OCI-LY1 (cell line): ENCODE data around the gene CRIM1.

Source experiments
- H2AFZ ChIP-seq: fragments of 200-600 bp; sonication (generic), shearing (Covaris generic); 2 replicates; pipeline ENCODE4 v1.6.0; 2014; ENCODE audit warnings: antibody characterized with exemption, mild to moderate bottlenecking, low read length
- H3F3A ChIP-seq: fragments of 200-600 bp; sonication (generic), shearing (Covaris generic); 2 replicates; pipeline ENCODE4 v1.6.0; 2014; ENCODE audit warnings: mild to moderate bottlenecking, antibody characterized with exemption, low read length, moderate library complexity; ENCODE audit not compliant: insufficient read depth
- H3K27ac ChIP-seq: fragments of 200-600 bp; sonication (generic); 2 replicates; pipeline ENCODE4 v1.5.1; 2014; ENCODE audit warnings: low read length, mixed run types, mild to moderate bottlenecking, low read depth; ENCODE audit not compliant: poor library complexity, severe bottlenecking
- H3K27me3 ChIP-seq: fragments of 200-600 bp; sonication (generic); 2 replicates; pipeline ENCODE4 v1.6.0; 2014; ENCODE audit warnings: antibody characterized with exemption, mild to moderate bottlenecking, low read length, moderate library complexity; ENCODE audit not compliant: insufficient read depth
- H3K36me3 ChIP-seq: fragments of 200-600 bp; sonication (generic); 2 replicates; pipeline ENCODE4 v1.6.1; 2014; ENCODE audit warnings: mild to moderate bottlenecking, antibody characterized with exemption, low read length, moderate library complexity, mixed read lengths; ENCODE audit not compliant: insufficient read depth
- H3K4me1 ChIP-seq: fragments of 200-600 bp; sonication (generic); 2 replicates; pipeline ENCODE4 v1.5.1; 2014; ENCODE audit warnings: mild to moderate bottlenecking, low read length, moderate library complexity; ENCODE audit not compliant: insufficient read depth, severe bottlenecking
- H3K4me2 ChIP-seq: fragments of 200-600 bp; sonication (generic), shearing (Covaris generic); 2 replicates; pipeline ENCODE4 v1.6.1; 2014; ENCODE audit warnings: low read length
- H3K4me3 ChIP-seq: fragments of 200-600 bp; sonication (generic); 2 replicates; pipeline ENCODE4 v1.5.1; 2014; ENCODE audit warnings: low read length, low read depth, mild to moderate bottlenecking, mixed read lengths; ENCODE audit not compliant: poor library complexity, severe bottlenecking
- H3K79me2 ChIP-seq: fragments of 200-600 bp; shearing (Covaris generic); 2 replicates; pipeline ENCODE4 v1.6.1; 2016; ENCODE audit warnings: mixed run types, low read length, mixed read lengths; ENCODE audit not compliant: insufficient read depth
- H3K9ac ChIP-seq: fragments of 200-600 bp; sonication (generic), shearing (Covaris generic); 2 replicates; pipeline ENCODE4 v1.6.1; 2014; ENCODE audit warnings: mild to moderate bottlenecking, low read length, mixed read lengths
- H3K9me2 ChIP-seq: fragments of 200-600 bp; sonication (generic), shearing (Covaris generic); 2 replicates; pipeline ENCODE4 v1.6.1; 2014; ENCODE audit warnings: low read depth, mild to moderate bottlenecking, low read length, mixed read lengths
- H3K9me3 ChIP-seq: fragments of 200-600 bp; shearing (Covaris generic); 2 replicates; pipeline ENCODE4 v1.6.1; 2014; ENCODE audit warnings: low read length, mixed read lengths
- H4K20me1 ChIP-seq: fragments of 200-600 bp; sonication (generic), shearing (Covaris generic); 2 replicates; pipeline ENCODE4 v1.6.0; 2016; ENCODE audit warnings: mild to moderate bottlenecking, low read length; ENCODE audit not compliant: insufficient read depth
- CTCF ChIP-seq: fragments of 200-600 bp; sonication (generic), shearing (Covaris generic); IDR thresholded peaks from 2 replicates; pipeline ENCODE4 v1.5.1; 2017; ENCODE audit warnings: mild to moderate bottlenecking, antibody characterized with exemption, low read length, moderate library complexity, mixed read lengths
- EZH2 ChIP-seq: fragments of 200-600 bp; sonication (generic), shearing (Covaris generic); IDR thresholded peaks from 2 replicates; pipeline ENCODE4 v1.8.0; 2017; ENCODE audit warnings: borderline replicate concordance, mixed run types, mild to moderate bottlenecking, antibody characterized with exemption, low read length, moderate library complexity, mixed read lengths

The CRIM1 gene

DNA sequence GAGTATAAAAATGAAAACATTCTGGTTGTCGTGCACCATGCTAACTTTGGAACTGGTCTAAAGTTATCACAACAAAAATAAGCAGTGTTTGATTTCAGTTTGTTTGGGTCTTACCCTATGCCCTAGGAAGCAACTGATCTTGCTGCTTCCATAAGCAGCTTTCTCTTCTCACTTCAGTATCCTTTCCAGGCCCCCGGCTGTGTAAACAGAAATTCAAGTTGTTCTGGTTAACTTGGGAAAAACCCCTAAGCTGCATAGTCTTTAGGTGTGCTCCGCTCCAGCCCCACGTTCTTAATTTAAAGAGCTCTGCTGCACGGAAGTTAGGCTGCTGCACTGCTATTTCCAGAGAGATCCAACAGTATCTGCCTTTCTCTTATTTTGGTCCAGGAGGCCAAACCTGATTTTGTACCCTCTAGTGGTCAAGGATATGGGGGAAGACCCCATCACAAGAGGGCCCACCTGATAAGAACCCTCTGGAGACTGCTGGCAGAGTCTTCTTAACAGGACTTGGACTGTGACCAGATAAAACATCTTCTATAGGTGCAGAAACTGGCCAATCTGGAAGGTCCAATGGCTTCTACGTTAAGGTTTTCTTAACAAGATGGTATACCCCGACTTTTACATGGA lies 173.3 kb downstream of the CRIM1 start:
- TF ChIP-seq EZH2 (no peak), CTCF (no peak)
- Histone ChIP-seq H3K4me3 (no peak overlapping the region), H4K20me1 (no peaks in the 10 kb centered on the region), H2AFZ (no peak overlapping the region), H3K36me3 (no peaks in the 10 kb centered on the region), H3F3A (no peaks in the 10 kb centered on the region), H3K27ac (no peak overlapping the region), H3K79me2 (no peaks in the 10 kb centered on the region), H3K4me1 (no peaks in the 10 kb centered on the region), H3K9ac (no peak overlapping the region), H3K9me2 (no peaks in the 10 kb centered on the region), H3K27me3 (no peaks in the 10 kb centered on the region), H3K4me2 (no peak overlapping the region), H3K9me3 (no peaks in the 10 kb centered on the region)

DNA sequence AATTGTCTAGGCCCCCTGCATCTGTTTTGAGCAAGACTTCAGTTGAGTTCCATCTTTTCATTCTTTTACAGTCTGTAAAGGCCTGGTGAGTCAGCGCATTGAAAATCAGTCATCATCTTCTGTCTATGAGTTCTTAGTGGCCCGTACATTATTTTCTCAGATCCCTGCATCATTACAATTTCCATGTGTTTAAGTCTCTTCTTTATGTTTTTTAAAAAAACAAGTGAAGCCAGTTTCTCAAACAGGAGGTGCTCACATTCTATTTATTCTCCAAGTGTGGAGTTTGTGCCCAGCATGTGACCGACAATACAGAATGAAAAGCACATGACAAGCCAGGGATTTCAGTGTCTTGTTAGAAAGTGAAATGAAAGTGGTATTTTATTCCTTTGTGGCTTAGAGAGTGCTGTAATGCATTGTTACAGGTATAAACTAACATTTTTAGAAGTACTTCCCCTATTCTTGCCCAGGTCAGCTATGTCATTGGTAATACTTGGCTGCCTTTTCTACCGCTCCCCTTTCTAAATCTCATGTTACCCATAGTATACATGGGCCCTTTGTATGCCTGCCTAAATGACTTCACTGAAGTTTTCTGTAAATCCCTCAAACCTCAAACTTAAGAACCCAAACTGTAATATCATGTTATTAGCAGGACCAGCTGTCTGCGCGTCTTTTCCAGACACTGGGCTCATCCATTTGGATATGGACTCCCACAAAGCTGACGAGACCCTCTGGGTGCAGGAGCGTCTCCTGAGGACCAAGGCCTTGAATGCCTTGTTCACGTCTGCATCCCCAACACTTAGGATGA lies 174.8 kb downstream of the CRIM1 start:
- Histone ChIP-seq H3K27me3 (no peaks in the 10 kb centered on the region), H3K27ac (no peak overlapping the region), H3F3A (no peaks in the 10 kb centered on the region), H3K4me3 (no peak overlapping the region), H3K4me1 (no peaks in the 10 kb centered on the region), H2AFZ (no peak overlapping the region), H3K36me3 (no peaks in the 10 kb centered on the region), H4K20me1 (no peaks in the 10 kb centered on the region), H3K79me2 (no peaks in the 10 kb centered on the region), H3K9me2 (no peaks in the 10 kb centered on the region), H3K4me2 (no peak overlapping the region), H3K9ac (no peak overlapping the region), H3K9me3 (no peaks in the 10 kb centered on the region)
- TF ChIP-seq EZH2 (no peak), CTCF (no peak)

GRCh38 chr2:36530983-36531354 lies 175.4 kb downstream of the CRIM1 start:
- no peaks in the 10 kb centered on the region for H3K36me3 ChIP-seq
- no peaks in the 10 kb centered on the region for H3K9me2 ChIP-seq
- H3K27me3 ChIP-seq: no peaks in the 10 kb centered on the region
- H3K4me1 ChIP-seq: no peaks in the 10 kb centered on the region
- no peaks in the 10 kb centered on the region for H3K79me2 ChIP-seq
- H3K9me3 ChIP-seq: no peaks in the 10 kb centered on the region
- no peak overlapping the region for H3K4me2 ChIP-seq
- no peak overlapping the region for H3K27ac ChIP-seq
- H3K4me3 ChIP-seq: no peak overlapping the region
- no peaks in the 10 kb centered on the region for H3F3A ChIP-seq
- H2AFZ ChIP-seq: no peak overlapping the region
- no peaks in the 10 kb centered on the region for H4K20me1 ChIP-seq
- TF ChIP-seq CTCF (no peak), EZH2 (no peak)
- H3K9ac ChIP-seq: no peak overlapping the region
